NCI-H345 treated with DMSO at 0.1 percent for 48 hours (cell line): Measurements from ENCODE around the gene ZNF30.
"Not testable (repeated sequence)": the region's sequence is repeated elsewhere in the genome, so short reads cannot be mapped to it uniquely, and the experiment has no call there.

ENCODE experiments used
- DNase-seq: peaks from one replicate; lab custom pipeline; 2025; ENCODE audit not compliant: unreplicated experiment; lab: John Stamatoyannopoulos, UW

ZNF30 gene

DNA sequence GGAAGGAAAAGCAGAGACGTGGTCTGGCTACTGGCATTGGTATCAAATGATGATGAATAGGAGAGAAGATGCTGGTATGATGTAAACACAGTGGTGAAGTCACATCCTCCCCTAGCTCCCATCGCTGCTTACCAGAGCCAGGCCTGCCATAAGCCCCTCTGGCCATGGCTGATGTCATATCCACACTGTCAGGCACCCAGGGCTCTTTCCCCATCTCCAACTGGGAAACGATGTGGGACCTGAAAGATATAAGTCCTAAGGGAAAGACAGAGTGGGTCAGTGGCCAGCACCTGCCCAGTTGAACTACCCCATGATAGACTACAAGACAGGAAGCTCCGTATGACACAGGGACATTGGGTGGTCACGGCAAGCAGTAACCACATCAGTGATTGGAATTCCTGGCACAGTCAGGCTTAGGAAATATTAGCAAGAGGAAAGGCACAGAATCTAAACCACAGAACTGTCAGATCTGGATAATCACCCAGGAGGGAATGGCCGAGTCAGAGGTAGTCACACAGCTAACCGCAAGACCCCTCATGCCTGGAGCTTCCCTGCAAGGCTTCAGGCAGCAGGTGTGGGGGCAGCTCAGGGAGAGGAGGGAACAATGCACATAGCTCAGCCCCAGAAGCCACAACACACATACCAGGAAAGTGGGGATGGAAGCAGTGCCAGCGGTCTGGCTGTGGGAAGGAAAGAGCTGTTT is 33.6 kb downstream of the ZNF30 start:
- DNase-seq: no peak

DNA sequence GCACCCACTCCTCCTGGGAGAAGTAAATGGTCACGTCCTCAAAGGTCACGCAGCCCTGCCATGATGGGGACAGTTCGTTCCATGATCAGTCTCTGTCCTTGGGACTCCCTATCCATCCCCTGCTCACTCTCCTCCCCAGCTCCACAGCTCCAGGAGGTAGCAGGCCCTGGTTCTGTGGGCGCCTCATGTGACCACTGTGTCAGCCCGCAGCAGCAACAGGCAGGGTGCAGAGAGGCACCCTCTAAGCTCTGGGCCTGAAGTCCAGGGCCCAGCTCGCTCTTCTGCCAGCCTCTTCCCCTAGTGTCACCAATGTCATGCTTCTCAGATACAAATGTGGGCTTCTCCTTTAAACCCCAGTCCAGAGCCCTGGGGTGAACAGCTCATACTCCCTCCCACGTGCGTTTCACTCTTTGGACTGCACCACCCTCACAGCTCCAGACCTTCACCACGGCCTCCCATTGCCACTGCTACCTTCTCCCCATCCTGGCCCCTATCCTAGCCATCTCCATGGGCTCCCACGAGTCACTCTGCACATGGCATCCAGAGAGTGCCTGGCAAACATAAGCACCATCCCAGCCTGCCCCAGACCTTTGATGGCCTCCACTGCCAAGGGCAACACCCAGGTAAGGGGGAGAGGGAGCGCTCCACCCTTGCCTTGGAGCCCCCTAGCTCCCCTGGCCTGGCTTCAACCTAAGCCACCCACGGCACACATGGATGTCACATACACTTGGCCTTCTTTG is 34.4 kb downstream of the ZNF30 start:
- no peak for DNase-seq

DNA sequence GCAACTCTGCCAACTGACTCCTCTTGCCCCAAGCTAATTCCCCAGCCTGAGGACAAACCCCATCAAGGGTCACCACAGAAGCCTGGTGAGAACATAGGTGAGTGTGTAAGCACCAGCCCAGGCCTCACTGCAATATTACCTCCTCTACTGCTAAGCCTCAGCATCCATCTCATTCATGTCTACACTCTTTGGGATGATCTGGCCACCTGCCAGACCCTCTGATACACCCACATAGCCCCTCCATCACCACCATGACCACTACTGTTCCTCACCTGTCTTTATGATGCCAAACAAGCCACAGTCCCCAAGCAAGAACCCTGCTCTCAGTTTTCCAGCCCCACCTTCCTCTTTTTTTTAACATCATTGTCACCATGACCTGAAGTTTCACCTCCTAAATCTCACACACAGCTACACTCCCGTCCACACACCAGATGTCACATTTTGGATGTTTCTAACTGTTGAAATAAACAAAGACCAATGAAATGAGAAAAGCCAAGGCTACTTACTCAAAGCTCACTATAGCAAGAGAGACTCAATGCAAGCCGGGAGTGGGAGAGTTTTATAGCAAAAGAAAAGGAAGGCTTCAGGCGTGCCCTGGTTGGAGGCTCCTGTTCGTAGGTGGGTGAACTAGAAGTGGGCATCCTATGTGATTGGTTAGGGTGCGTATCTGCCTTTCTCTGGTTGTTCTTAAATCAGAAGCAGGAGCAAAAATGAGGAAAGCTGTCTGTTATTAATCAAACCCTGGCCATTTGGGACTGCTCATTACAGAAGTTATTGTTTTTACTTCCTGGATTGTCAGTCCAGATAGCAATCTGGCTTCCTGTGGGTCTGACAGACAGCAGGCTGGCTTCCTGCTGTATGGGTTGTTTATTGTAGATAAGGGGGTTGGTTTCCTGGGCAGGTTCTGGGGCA is 35.3 kb downstream of the ZNF30 start:
- no peak for DNase-seq

DNA sequence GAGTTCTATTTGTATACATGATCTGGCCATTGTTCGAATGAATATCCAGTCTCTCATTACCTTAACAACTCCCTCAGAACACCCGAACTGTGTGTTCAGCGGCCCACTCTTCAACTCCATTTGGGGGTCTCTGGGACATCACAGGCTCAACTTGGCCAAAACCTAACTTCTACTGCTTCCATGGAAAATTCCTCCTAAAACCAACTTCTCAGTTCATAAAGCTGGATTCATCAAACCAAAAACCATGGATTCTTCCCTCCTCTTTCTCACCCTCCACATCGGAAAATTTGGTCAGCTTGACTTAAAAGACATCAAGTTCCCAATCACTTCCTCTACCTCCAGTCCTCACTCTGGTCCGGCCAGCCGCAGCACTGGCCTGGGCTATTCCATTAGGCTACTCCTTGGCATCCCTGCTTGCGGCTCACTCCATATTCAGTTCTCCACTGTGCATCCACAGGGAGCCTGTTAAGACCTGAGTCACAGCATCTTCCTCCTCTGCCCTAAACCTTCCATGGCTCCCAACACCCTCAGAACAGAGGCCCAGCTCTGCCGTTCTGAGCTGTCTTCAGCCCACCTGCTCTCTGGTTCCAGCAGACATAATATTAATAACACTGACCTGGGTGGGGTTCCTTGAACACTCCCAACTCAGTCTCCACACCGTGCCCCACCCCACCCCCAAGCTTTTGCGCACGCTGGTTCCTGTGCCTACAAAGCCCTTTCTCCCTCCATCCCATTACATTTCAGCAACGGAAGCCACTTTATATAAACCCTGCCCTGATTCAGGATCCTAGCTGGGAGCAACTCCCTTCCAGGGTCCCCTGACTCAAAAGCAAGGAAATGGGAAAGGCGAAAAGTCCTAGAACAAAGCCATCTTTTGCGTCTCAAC is 36.2 kb downstream of the ZNF30 start:
- DNase-seq: peak; percentile 8

DNA sequence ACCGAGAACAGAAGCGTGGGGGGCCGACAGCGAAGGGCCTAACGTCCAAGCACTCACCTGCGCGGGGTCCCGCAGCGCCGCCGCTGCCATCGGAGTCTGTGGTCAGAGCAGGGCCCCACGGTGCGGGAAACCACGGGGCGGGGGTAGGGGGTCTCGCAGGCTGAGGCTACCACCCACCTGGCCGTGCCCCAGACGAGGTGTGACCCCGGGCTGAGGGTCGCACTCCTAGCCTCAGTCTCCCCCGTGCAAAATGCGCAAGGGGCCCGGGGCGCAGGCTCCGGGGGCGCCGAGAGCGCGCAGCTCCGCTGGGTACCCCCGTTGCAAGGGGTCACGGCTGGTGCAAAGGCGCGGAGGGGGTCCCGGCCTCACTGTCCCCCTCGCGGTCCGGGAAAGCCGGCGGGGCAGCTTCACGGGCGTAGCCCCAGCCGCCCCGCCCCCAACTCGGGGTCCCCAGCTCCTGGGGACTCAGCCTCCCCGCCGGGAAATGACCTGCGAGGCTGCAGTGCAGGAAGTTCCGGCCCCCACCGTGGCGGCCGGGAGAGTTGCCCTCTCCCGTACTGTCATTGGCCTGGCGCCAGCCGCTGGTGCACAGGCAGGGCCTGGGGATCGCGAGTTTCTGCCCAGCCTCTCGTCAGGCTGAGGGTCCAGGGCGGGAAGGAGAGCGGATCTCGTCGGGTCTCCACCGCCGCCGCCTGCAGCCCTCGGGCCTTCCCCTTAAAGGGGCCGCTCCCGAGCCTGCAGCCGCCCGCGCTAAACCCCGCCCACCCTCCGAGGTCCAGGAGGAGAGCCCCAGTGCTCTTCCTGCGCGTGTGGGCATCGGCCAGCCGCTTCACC is 37.1 kb downstream of the ZNF30 start, which contains the start of gene ZNF792:
ZNF792 (minus strand) TSS at position 657 of the 834 bp plus-strand sequence; CDS start at position 90, 567 bp downstream.
- peak; percentile 66 for DNase-seq

DNA sequence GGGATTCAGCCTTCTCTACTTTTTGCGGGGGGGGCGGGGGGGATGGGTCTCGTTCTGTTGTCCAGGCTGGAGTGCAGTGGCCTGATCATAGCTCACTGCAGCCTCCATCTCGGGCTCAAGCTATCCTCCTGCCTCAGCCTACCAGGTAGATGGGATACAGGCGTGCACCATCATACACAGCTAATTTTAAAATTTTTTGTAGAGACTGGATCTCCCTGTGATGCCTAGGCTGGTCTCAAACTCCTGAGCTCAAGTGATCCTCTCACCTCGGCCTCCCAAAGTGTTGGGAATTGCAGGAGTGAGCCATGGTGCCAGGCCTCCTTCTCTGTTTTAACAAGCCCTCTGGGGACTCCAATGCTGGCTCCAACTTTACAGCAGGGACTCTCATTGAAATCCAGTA is 37.9 kb downstream of the ZNF30 start:
- DNase-seq: no peak

DNA sequence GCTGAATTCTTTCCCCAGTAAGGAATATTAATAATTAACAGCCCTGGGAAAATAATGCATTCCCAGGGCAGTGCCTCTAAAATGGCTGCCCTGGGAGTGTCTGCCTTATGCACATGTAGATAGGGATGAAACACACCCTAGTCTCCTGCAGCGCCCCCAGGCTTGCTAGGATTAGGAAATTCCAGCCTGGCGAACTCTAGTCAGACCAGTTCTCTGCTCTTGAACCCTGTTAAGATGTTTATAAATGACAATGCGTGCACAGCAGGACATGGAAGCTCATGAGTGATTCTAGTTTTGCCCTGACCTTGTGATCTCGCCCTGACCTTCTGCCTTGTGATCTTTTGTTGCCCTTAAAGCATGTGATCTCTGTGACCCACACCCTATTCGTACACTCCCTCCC is 38.8 kb downstream of the ZNF30 start:
- not testable (repeated sequence) for DNase-seq

DNA sequence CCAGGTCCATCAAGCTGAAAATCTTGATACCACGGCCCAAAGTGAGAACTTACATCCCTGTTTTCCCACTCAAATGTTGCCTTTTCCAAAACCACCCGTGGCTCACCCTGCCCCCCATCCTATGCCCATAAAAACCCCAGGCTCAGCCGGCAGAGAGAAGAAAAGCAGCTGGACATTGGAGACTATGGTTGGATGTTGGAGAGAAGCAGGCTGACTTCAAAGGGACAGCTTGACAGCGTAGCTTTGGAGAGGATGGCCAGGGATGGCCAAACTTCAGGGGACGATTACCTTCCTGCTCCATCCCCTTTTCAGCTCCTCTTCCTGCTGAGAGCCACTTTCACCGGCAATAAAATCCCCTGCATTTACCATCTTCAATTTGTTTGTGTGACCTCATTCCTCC is 40.8 kb downstream of the ZNF30 start:
- no peak for DNase-seq

DNA sequence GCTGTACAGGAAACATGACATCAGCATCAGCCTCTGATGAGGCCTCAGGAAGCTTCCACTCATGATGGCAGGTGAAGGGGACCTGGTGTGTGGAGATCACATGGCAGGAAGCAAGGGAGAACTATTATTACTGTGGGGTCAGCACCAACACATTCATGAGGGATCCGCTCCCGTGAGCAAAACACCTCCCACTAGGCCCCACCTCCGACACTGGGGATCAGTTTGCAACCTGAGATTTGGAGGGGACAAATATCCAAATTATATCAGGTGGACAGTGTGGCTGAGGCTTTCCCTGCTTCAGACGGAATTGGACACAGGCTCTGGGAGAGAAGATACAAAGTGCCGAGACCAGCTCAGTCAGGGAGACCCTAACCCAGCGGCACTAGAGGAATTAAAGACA is 43.0 kb downstream of the ZNF30 start:
- no peak for DNase-seq

DNA sequence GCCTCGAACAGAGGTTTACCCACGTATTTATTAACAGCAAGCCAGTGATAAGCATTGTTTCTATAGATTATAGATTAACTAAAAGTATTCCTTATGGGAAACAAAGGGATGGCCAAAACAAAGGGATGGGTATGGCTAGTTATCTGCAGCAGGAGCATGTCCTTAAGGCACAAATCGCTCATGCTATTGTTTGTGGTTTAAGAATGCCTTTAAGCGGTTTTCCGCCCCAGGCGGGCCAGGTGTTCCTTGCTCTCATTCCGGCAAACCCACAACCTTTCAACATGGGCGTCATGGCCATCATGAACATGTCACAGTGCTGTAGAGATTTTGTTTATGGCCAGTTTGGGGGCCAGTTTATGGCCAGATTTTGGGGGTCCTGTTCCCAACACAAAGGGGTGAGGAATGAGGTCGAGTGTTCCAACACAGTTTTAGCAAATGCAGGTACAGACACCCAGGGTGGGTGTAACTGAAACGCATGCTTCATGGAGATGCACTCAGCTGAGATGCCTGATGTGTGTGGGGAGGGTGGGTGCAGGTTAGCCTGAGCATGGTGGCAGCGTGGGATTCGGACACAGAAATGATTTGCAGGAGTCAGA is 43.6 kb downstream of the ZNF30 start:
- not testable (repeated sequence) for DNase-seq

DNA sequence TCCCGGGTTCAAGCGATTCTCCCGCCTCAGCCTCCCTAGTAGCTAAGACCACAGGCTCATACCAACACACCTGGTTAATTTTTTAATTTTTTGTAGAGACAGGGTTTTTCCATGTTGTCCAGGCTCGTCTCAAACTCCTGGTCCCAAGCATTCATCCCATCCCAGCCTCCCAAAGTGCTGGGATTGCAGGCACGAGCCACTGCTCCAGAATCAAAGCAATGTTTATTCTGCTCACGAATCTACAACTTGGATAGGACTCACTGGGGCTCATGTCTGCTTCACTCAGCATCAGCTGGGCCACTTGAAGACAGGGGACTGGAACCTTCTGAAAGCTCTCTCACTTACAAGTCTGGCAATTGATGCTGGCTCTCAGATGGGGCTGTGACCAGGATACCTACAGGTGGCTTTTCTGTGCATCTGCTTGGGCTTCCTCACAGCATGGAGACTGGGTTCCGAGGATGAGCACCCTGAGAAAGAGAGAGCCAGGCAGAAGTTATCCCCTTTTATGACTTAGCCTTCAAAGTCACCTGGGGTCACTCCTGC is 45.5 kb downstream of the ZNF30 start:
- DNase-seq: no peak

DNA sequence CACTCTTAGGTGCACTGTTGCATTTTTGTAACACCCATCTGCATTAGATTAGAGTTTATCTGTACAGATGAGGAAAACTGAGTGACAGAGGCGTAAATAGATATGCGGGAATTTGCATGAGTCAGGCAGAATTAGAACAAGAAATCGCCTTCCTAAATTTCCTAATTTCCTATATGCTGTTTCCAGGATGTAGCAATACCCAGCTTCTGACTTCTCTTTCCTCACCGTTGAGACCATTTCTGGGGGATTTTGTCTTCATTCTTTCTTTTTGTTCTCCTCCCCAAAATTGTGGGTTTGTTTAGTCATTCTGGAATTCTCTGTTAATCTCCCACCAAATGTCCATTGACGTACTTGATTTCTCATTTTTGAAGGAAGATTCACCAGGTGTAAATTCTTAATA is 47.9 kb downstream of the ZNF30 start:
- no peak for DNase-seq

DNA sequence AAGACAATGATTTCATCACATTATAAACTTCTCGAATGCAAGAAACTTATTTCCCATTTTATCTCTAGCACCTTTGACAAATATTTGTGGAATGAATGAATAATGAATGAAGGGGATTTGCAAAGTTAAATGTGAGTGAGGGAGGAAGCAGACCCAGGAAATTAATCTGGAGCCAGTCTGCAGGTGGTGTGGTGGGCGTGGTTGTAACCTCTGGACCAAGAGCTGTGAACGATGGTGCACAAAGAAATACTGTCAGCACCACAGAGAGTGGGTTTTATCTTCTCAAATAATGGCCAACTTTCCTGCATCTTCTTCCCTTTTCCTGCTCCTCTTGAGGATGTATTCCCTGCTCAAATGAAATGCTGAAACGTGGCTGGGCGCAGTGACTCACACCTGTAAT is 48.4 kb downstream of the ZNF30 start:
- DNase-seq: no peak

DNA sequence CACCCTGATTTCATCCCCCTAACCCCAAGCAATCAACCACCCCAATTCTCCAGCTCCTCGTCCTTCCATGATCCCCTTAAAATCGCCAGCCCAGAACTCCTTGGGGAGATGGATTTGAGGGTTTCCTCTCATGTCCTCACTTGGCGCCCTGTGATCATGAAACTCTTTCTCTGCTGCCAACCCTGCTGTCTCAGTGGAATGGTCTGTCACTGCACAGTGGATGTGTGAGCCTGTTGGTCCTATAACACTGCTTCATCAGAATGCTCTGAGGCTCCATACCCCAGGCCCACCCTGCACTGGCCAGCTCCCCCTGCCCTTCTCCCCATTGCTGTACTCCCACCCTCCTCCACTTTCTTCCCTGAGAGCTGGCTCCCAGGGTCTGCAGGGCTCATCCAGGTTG is 49.9 kb downstream of the ZNF30 start:
- no peak for DNase-seq

DNA sequence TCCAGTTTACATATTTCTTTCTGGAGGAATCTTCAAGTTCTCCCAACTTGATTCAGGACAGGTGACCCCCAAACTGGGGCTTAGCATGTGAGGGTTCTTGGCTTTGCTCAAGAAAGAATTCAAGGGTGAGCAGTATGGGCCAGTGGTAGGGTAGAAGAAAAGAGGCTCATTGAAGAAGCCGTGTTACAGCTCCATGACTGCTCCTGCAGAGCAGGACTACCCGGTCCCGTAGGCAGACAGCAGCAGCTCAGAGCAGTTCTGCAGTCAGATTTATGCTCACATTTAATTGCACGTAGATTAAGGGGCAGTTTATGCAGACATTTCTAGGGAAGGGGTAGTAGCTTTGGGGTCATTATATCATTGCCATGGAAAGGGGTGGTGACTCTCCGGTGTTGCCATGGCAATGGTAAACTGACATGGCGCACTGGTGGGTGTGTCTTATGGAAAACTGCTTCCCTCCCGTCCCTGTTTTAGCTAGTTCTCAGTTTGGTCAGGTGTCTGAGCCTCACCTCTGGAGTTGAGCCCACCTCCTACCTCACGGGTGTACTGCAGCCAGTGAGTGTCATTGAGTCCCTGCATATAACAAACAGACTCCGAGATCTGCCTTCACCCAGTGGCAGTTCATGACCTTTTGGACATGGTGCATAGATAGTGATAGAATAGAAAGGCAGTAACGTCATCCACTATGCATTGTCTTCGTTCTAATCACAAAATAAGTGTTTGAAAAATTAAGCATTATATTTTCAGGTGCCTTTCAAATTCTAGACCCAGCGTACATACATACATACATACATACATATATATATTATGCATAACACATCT is 53.3 kb downstream of the ZNF30 start:
- no peak for DNase-seq

DNA sequence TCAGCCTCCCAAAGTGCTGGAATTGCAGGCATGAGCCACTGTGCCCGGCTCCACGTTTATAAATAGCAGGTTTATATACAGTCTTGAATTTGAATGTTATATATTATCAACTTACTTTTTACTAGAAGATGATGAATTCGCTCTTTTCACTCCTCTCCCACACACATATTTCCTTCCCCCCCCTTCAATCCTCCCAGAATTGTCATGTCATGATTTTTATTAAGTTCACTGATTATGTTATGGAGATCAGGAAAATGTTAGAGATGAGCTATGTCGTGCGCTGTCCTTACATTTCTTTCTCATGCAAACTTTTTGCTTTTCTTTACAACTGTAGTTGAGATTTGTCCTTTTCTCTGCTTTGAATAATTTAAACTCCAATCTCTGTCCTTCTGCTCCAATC is 55.6 kb downstream of the ZNF30 start:
- no peak for DNase-seq

DNA sequence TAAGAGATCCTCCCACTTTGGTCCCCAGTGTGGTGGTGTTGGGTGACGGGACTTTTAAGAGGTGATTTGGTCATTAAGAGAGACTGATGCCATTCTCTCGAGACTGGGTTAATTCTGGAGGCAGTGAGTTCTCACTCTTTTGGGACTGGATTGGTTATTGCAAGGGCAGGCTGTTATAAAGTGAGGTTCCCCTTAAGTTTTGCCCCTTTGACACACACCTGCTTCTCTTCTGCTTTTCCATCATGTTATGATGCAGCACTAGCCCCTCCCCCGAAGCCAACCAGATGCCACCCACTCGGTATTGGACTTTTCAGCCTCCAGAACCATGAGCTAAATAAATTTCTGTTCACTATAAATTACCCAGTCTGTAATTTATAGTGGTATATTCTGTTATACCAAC is 57.1 kb downstream of the ZNF30 start:
- no peak for DNase-seq

DNA sequence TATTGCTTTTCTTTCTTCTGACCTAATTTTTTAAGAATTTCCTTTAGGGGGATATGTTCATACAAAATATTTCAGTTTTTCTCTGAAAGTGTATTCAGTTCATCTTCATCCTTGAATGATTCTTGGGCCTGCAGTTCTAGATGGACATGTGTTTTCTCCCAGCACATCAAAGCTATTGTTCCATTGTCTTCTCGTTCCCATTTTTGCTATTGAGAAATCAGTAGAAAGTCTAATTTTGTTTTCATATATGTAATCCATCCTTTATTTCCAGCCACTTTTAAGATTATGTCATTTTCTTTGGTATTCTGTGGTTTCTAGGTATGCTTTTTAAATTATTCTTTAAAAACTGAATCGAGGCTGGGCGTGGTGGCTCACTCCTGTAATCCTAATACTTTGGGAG is 57.6 kb downstream of the ZNF30 start:
- no peak for DNase-seq
